HG02885 (cell line): ENCODE data around the gene LDB3.

Experiments
- ATAC-seq: cut with Tn5 transposase; IDR thresholded peaks from one replicate; pipeline ENCODE4 v1.9.1; 2021; ENCODE audit warnings: mild to moderate bottlenecking; ENCODE audit not compliant: unreplicated experiment, poor library complexity

Gene LDB3

DNA sequence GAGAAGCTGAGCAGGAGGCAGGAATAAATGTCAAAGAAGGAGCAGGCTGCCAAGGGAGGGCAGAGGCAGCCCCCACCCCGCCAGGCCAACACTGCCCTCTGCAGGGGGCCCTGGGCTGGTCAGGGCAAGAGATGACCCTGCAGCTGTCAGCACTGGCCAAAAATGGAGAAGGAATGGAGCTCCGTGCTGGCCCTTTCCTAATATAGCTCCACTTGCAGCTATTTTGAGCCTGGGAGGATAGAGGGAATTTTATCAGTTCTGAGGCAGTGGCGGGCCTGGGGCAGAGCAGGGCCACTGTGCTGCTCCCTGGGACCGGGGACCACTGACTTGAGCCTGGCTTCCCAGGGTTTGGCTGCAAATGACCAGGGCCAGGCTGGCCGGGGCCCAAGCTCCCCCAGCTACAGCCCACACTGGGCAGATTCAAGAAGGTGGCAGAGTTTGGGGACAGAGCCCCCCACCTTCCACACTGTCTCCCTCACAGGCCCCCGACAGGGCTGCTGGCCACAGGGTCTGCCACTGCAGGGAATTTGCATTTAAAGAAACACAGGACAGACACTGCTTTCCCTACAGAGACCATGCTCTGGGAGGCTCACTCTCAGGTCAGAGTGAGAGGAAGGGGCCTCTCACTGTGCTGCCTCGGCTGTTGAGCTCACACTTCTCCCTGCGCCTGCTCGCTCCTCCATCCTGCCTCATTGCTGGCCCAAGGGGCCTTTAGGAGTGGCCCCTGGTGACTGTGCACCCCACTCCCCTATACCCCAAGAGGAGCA is 16.2 kb downstream of the LDB3 start:
- no peak for ATAC-seq

DNA sequence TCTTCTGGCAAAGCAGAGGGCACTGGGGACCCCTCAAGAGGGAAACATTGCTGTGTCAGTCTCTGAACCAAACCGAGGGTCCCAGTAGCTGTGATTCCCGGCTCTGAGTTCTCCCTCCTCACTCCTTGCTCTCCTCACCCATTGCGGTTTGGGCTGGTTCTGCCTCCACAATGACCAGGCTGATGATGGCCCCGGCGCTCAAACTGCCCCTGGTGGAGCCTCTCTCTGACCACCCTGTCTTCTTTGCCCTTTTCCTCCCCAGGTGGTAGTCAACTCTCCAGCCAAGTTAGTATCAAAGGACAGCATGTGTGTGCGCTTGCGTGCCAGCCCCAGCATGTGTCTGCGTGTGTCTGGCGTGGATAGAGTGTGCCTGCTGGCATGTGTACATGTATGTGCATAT is 17.1 kb downstream of the LDB3 start:
- no peak for ATAC-seq

DNA sequence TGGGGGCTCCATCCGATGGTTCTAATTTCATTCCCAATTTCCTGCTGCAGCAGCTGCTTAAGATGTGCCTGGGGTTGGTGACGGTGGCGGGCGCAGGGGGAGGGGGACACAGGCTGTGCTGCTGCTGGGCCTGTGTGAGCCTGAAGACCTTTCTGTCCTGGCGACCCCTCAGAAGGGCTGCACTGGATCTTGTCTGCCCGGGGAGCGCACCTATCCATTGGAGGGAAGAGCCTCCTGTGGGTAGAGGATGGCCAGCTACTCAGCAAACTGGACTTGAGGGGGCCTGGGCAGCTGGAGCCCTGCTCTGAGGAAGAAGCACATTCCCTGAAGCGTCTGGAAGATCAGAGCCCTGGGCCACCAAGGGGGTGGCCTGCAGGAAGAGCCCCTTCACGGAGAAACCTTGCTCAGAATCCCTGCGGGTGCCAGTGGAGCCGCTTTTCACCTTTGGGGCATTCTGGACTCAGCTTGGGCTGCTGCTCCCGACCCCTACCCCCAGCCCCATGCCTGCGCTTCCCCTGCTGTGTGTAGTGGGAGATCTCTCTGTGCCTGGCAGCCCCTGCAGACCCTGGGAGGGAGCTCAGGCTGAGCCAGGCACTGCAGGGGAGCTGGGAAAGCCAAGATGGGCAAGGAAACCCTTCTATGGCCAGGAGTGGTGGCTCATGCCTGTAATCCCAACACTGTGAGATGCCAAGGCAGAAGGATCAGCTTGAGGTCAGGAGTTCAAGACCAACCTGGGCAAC is 17.8 kb downstream of the LDB3 start:
- no peak for ATAC-seq

DNA sequence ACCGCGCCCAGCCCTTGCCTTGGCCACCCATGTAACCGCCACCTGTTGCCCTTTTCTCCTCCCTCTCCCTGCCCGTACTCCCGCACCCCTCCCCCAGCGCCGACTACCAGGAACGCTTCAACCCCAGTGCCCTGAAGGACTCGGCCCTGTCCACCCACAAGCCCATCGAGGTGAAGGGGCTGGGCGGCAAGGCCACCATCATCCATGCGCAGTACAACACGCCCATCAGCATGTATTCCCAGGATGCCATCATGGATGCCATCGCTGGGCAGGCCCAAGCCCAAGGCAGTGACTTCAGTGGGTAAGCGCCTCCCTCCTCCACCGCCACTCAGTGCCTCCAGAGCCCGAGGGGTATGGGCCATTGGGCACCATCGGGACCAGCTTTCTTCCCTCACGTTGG is 18.7 kb downstream of the LDB3 start:
- no peak for ATAC-seq

DNA sequence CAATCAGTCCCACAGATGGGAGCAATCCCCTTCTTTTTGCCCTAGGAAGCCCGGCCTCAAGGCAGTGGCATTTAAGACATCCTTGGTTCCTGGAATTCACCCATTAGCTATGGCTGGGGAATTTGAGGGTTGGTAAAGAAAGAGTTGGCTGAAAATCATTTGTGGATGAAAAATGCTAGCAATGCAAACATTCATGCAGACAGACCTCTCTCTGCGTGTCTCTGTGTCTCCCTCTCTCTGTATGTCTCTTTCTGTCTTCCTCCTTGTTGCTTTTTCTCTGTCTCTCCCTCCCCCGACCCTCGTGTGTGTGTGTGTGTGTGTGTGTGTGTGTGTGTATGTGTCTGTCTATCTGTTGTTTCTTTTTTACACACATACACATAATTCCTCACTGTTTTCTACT is 19.4 kb downstream of the LDB3 start:
- ATAC-seq, result no peak

DNA sequence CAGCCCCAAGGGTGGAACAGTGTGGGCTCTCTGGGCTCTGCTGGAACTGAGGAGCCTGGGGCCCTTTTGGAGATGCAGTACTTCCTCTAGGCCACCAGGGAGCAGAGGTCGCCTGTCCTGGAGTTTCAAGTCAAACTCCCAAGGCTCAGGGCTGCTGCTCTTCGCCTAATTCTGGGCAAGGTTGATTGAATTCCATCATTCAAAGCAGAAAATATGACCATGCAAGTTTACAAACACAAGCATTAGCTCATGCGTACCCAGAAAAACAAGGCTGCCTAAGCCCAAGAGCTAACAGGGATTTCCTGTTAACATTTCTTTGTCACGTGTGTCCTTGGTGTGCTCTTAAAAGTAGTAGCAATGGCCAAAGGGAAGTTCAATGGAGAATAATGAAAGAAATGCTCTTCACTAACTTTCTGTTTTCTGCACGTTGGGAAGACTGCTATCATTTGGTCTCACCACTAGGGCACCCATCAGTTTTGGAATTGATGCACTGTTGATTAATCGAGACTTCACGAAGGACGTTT is 20.1 kb downstream of the LDB3 start:
- peak; percentile 91 for ATAC-seq

DNA sequence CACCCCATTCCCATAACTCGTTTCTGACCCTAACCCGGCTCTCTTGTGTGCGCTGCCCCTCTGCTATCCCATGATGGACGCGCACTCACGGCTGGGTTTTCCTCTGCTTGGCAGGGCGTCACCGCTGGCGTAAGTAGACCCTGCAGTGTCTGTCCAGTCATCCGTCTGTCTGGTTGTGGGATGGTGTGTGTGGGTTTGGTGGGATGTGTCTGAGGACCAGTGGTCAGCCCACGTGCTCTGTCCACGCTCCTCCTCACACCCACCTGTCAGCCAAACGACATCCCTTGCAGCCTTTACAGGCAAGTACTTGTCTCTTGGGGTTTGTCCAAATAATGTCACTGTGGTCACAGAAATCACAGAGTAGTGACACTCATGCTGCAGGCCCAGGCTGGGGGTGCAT is 20.8 kb downstream of the LDB3 start:
- no peak for ATAC-seq

DNA sequence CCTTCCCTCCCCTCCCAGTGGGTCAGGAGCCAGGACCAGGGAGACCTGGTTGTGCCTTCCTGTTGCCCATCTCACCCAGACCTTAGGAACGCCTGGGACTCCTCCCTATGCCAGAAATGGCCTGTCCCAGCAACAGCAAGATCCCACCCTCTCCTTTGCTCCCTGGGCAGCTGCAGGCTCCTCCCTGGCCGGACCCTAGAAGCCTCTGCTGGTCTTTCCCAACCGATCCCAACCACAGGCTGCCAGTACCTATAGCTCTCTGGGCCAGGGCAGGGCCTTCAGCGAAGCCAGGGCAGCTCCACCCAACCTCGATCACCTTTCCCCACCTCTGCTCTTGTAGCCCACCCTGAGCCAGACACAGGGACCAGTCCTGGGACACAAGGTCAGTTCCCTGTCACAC is 21.9 kb downstream of the LDB3 start:
- no peak for ATAC-seq

DNA sequence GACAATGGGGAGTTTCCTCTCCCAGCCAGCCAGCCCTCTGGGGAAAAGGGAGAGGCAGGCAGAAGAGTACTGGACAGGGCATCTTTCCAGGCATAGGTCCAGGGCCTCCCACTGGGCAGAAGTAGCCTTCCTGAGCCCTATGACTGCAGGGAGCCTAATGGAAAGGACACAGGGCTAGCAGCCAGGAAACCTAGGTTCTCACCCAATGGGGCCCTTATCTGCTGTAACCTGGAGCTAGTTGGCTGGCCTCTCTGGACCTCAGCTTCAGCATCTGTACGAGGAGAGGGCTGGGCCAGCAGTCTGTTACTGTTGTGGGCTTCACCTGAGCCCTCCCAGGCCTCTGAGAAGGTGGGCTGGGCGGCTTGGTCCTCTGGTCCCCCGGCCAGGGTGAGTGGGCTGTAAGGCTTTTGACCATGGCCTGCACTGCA is 22.4 kb downstream of the LDB3 start:
- no peak for ATAC-seq

DNA sequence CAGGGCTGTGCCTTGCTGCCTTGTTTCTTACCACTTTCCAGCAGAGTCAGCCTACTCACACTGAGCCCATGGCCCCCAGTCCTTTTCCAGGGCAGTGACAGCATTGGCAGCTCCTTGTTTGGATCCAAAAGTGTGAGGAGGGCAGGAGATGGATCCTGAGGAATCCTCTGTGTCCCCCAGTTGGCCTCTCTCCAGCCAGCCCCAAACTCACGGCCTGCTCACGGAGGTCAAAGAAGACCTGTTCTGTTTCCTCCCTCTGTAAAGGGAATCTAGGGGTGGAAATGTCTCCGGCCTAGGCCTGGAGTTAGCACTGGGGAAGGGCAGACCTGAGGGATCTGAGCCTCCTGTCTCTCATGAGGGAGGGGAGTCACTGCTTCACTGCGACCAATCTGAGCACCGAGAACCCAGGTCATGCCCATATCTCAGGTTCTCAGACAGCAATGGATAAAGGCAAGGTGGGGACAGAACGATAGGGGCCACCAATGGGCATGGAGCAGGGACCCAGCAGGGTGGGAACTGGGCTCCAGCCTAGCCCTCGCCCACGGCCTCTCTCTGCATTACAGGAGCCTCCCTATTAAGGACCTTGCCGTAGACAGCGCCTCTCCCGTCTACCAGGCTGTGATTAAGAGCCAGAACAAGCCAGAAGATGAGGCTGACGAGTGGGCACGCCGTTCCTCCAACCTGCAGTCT is 23.2 kb downstream of the LDB3 start:
- ATAC-seq, result no peak

DNA sequence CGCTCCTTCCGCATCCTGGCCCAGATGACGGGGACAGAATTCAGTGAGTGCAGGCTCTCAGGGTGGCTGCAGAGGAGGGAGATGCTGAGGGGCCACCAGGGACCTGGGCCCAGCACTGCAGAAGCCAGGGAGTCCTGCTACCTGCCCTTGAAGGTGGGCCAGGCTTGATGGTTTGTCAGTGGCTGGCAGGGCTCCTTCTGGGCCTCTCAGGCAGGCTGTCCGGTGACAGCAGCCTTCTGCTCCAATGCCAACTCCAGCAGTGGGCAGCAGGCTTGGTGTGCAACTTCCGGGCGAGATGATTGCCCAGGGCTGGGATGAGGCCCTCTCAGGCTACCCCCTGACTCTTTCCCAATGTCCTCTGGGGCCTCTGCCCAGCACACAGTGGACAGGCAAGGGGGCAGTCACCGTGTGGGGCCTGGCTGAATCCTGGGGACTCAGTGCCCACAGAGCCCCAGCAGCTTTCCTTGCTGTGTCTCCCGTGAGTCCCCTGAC is 23.8 kb downstream of the LDB3 start:
- no peak for ATAC-seq

DNA sequence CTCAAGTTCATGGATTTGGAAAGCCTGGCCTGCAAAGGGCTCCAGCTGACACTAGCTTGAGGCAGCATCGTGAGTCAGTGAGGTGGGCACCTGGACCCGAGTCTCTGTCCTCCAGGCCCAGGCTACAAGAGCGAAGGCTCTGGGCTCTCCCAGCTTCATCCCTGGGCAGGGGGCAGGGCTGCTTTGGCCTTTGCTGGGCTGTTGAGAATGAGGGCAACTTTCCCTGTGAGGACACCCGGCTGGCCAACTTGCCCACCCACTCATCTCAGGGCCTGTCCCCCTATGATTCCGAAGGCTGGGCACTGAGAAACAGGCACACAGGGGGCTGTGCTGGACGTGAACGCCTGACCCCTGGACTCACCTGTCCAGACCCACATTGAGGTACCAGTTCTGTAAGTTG is 24.4 kb downstream of the LDB3 start:
- no peak for ATAC-seq

DNA sequence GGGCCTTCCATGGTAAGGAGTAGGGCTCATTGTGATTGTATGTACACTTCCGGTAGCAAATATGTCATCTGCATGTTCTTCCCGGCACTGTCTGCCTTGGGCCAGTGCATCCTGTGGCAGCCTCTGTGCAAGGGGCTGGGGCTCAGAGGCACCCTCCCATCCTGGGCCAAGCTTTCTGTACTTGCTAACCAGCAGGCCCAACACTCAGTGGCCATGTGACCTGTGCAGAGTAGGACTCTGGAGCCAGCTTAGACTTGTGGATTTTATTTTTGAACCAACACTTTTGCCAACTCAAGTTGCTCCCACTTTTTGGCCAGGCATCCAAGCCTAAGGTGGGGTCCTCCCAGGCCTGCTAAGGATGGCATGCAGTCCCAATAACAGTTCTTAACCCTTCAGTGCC is 25.0 kb downstream of the LDB3 start:
- ATAC-seq, result no peak

DNA sequence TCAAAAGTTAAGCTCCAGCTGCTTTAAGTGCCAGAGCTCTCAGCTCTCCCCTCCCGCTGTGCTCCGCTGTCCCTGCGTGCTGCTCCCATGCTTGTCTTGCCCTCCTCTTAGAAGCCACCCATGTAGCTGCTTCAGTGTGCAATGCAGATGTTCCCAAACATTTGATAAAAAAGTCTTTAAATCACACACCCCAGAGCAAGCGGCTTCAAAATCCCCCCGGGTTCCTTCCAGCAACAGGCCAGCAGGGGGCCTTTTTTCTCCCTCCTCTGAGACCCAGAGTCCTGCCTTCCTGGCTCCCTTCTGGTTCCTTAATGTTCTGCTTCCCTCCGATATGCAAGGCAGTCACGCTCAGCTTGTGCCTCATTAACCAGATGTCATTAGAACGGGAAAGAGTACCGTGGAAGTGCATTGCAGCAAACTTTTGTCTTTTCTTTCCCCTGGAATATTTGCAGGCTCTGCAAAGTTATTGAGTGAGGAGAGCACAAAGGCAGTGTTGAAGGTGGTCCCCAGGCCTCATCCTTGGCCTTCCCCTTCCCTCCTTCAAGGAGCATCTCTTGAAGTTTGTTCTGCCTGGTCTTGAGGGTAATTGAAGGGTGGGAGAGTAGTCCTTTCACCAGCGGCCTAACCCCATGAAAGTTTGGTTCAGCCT is 25.5 kb downstream of the LDB3 start:
- ATAC-seq, result peak; percentile 69

DNA sequence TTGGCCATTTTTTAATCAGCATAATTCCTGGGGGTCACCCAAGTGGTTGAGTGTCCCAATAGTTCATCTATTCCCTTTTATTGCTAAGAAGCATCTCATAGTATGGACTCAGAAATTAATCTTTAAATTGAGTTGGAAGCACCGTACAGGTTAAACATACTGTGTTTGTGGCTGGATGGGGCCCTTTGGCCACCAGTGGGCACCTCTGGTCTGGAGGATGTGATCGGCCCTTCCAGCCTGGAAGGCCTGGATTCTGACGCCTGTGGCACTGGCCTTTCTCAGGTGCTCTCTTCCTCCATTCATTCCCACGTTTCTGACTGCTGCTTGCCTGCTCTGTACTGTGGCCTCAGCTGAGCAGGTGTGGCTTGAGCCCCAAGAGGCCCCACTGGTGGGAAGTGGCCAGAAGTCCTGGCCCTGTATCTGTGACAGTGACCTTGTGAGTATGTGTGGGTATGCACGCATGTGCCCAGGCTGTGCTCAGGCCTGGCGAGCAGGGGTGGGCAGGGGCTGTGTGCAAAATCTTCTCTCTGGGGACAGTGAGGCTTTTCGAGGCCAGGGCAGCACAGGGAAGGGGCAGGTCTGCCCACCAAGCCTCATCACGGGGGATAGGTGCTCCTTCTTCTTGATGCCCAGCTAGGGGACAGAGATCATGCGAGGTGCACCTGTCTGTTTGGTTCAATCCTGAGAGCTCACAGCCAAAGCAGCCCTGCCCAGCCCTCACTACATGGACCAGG is 30.1 kb downstream of the LDB3 start:
- ATAC-seq, result no peak

DNA sequence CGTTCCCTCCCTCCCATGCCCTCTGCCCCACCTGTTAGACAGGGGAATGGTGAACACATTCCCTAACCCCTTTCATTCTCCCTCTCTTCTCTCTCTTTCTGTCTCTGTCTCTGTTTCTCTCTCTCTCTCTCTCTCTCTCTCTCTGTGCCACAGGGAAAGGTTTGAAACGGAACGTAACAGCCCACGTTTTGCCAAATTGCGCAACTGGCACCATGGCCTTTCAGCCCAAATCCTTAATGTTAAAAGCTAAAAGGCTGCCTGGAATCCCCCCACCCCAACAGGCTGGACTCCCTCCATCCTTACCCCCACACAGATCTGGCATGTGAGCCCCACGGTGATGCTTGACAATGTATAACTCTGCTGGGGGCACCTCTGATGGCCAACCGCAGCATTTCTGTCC is 30.8 kb downstream of the LDB3 start:
- ATAC-seq, result no peak

DNA sequence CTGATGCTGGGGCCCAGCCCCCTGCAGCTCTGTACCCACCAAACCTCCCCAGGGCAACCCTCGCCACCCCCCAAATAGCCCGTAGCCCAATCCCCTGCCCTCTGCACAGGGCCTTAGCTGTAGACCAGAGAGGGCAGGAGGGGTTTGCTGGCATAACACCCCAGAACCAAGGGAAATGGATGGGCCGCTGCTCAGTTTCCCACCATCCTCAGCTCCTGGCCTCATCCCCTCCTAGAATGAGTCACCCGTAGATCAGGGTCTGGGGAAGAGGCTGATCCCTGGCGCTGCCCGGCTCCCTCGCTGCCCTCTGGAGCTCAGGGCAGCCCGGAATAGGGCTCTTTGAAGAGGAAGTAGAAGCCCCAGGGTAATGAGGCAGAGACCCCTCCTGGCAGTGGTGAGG is 31.2 kb downstream of the LDB3 start:
- no peak for ATAC-seq

DNA sequence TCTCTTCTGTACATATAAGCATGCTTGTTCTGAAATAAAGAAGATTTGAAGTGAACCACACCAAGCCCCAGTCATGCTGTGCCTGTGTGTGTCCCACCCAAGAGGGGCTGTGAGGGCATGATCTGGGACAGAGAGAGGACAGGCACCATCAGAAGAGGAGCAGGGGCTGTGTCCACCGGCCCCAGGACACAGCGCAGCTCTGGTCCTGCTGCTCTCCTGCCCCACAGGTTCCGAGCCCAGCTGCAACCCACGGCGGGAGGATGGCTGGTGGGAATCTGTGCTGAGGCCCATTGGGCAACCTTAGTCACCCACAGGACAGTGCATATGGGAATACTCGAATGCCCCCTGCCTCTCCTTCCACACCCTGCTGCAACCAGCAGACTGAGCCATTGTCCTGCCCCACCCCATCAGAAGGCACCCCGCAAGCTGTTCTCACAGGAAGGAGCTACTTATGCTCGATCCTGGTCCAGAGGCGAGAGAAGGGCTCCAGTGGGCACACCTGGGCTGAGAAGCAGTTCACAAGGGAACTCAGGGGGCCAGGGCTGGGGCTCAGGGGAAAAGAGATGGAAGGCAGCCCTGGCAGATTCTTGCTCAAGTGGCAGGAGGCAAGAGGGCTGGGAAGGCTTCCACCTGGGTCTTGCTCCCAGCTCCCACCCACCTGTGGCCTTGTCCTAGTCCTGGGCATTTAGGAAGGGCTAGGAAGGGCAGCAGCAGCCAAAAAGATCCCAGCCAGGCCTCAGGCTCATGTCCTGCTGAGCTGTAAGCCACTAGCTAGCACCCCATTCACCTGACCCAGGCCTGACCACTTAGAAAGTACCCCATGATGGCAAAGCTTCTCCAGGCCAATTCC is 31.9 kb downstream of the LDB3 start:
- no peak for ATAC-seq
